Measurements from ENCODE around the gene RBFOX2. TPM values are rescaled to one million over a fixed set of nuclear protein-coding genes. Genes with fewer than 3 reads are reported as not detected.

The RBFOX2 gene
- total RNA-seq, 2 experiments from 2014 or later, result 6.6 to 7.1 TPM

GRCh38 chr22:35736166-35736565 lies 292.5 kb downstream of the RBFOX2 start:
- CTCF ChIA-PET, result interaction anchor here (0.6 kb wide), 1 partner anchor 386 kb away, joined by 3 read pairs; no protein-coding TSS in a partner anchor
- POLR2A ChIA-PET, result no interaction called here

GRCh38 chr22:35735542-35735941 lies 293.1 kb downstream of the RBFOX2 start:
- POLR2A ChIA-PET, result no interaction called here

GRCh38 chr22:35734517-35734827 lies 294.2 kb downstream of the RBFOX2 start:
- CTCF ChIA-PET, result no interaction called here
- POLR2A ChIA-PET, result no interaction called here

More at GRCh38 chr22:35735542-35735941, 293.1 kb downstream of the RBFOX2 start:
- CTCF ChIA-PET, result interaction anchor here (0.6 kb wide), 1 partner anchor 386 kb away, joined by 3 read pairs; no protein-coding TSS in a partner anchor

GRCh38 chr22:35733791-35734516 lies 294.7 kb downstream of the RBFOX2 start:
- POLR2A ChIA-PET, result no interaction called here
- CTCF ChIA-PET, result no interaction called here

GRCh38 chr22:35733036-35733435 lies 295.6 kb downstream of the RBFOX2 start:
- ChIA-PET CTCF (no interaction called here), POLR2A (no interaction called here)

- CTCF ChIA-PET, result no interaction called here
These were observed 296.5 kb downstream of the RBFOX2 start for GRCh38 chr22:35732116-35732515.

GRCh38 chr22:35731321-35731720 lies 297.3 kb downstream of the RBFOX2 start:
- ChIA-PET CTCF (no interaction called here), POLR2A (no interaction called here)

More at GRCh38 chr22:35732116-35732515, 296.5 kb downstream of the RBFOX2 start:
- POLR2A ChIA-PET, result no interaction called here

- CTCF ChIA-PET, result interaction anchor here (0.9 kb wide), 1 partner anchor 336 kb away, joined by 3 read pairs; no protein-coding TSS in a partner anchor
These were observed 299.3 kb downstream of the RBFOX2 start for GRCh38 chr22:35729309-35729698.

GRCh38 chr22:35728639-35729308 lies 299.9 kb downstream of the RBFOX2 start:
- ChIA-PET CTCF (interaction anchor here (0.9 kb wide), 1 partner anchor 337 kb away, joined by 3 read pairs; no protein-coding TSS in a partner anchor), POLR2A (interaction anchor here (0.7 kb wide), 1 partner anchor 61 kb away, joined by 4 read pairs; no protein-coding TSS in a partner anchor)

More at GRCh38 chr22:35729309-35729698, 299.3 kb downstream of the RBFOX2 start:
- POLR2A ChIA-PET, result interaction anchor here (0.7 kb wide), 1 partner anchor 62 kb away, joined by 4 read pairs; no protein-coding TSS in a partner anchor

- CTCF ChIA-PET, result no interaction called here
- POLR2A ChIA-PET, result no interaction called here
These were observed 301.2 kb downstream of the RBFOX2 start for GRCh38 chr22:35727436-35727835.

GRCh38 chr22:35726933-35727332 lies 301.7 kb downstream of the RBFOX2 start:
- CTCF ChIA-PET, result no interaction called here
- POLR2A ChIA-PET, result no interaction called here

GRCh38 chr22:35726398-35726797 lies 302.2 kb downstream of the RBFOX2 start:
- CTCF ChIA-PET, result interaction anchor here (0.6 kb wide), 1 partner anchor 162 kb away, joined by 3 read pairs; no protein-coding TSS in a partner anchor
- POLR2A ChIA-PET, result no interaction called here

- CTCF ChIA-PET, result no interaction called here
- POLR2A ChIA-PET, result no interaction called here
These were observed 303.1 kb downstream of the RBFOX2 start for GRCh38 chr22:35725521-35725920.

- CTCF ChIA-PET, result no interaction called here
- POLR2A ChIA-PET, result no interaction called here
These were observed 306.7 kb downstream of the RBFOX2 start for GRCh38 chr22:35721960-35722359.

- POLR2A ChIA-PET, result no interaction called here
- CTCF ChIA-PET, result no interaction called here
These were observed 309.3 kb downstream of the RBFOX2 start for GRCh38 chr22:35719212-35719875.

- POLR2A ChIA-PET, result no interaction called here
- CTCF ChIA-PET, result no interaction called here
These were observed 311.1 kb downstream of the RBFOX2 start, which contains the start of gene APOL5 for GRCh38 chr22:35717572-35717971. Gene APOL5, plus strand, starts transcription at chr22:35717872. Its CDS starts 0 bp downstream, at chr22:35717872.

GRCh38 chr22:35712672-35713071 lies 316.0 kb downstream of the RBFOX2 start:
- ChIA-PET CTCF (no interaction called here), POLR2A (no interaction called here)

- ChIA-PET POLR2A (no interaction called here), CTCF (interaction anchor here (0.6 kb wide), 1 partner anchor 437 kb away, joined by 3 read pairs; no protein-coding TSS in a partner anchor)
These were observed 317.3 kb downstream of the RBFOX2 start for GRCh38 chr22:35711336-35711735.

- POLR2A ChIA-PET, result no interaction called here
- CTCF ChIA-PET, result no interaction called here
These were observed 319.7 kb downstream of the RBFOX2 start for GRCh38 chr22:35708917-35709316.

- CTCF ChIA-PET, result no interaction called here
- POLR2A ChIA-PET, result no interaction called here
These were observed 320.2 kb downstream of the RBFOX2 start for GRCh38 chr22:35708453-35708852.

GRCh38 chr22:35705141-35705540 lies 323.5 kb downstream of the RBFOX2 start:
- ChIA-PET POLR2A (no interaction called here), CTCF (no interaction called here)
